BLaER1 treated with 17β-estradiol and CSF1 and Interleukin-3, amounts not matched to agents 10 nM and 100 nM (cell line): ENCODE measurements around the gene PDIA6.
"Not testable (repeated sequence)": the region's sequence is repeated elsewhere in the genome, so short reads cannot be mapped to it uniquely, and the experiment has no call there.

Source experiments
- H3K27ac ChIP-seq, 11 experiments: shearing (Covaris generic); formaldehyde crosslinking; 2 replicates each; pipeline ENCODE4 v1.8.1; 2022
- H3K27me3 ChIP-seq, 11 experiments: shearing (Covaris generic); formaldehyde crosslinking; 2 replicates each; pipeline ENCODE4 v1.8.1; 2022
- H3K36me3 ChIP-seq, 11 experiments: shearing (Covaris generic); formaldehyde crosslinking; 2 replicates each; pipeline ENCODE4 v1.8.1; 2022
- H3K4me1 ChIP-seq, 10 experiments: shearing (Covaris generic); formaldehyde crosslinking; 2 replicates each; pipeline ENCODE4 v1.8.1; 2022
- H3K4me2 ChIP-seq, 11 experiments: shearing (Covaris generic); formaldehyde crosslinking; 2 replicates each; pipeline ENCODE4 v1.8.1; 2022
- H3K4me3 ChIP-seq, 10 experiments: shearing (Covaris generic); formaldehyde crosslinking; 2 replicates each; pipeline ENCODE4 v1.8.1; 2022
- H3K9ac ChIP-seq, 11 experiments: shearing (Covaris generic); formaldehyde crosslinking; 2 replicates each; pipeline ENCODE4 v1.8.1; 2022
- H3K9me3 ChIP-seq, 11 experiments: shearing (Covaris generic); formaldehyde crosslinking; replicated peaks in 1 of 11; 2 replicates each; pipeline ENCODE4 v1.8.1; 2022
- H4K20me1 ChIP-seq, 11 experiments: shearing (Covaris generic); formaldehyde crosslinking; 2 replicates each; pipeline ENCODE4 v1.8.1; 2022
- Cebpa-rat ChIP-seq, 11 experiments: shearing (Covaris generic); IDR thresholded peaks; 2 replicates each; pipeline ENCODE4 v1.8.1; 2022

The PDIA6 gene

DNA sequence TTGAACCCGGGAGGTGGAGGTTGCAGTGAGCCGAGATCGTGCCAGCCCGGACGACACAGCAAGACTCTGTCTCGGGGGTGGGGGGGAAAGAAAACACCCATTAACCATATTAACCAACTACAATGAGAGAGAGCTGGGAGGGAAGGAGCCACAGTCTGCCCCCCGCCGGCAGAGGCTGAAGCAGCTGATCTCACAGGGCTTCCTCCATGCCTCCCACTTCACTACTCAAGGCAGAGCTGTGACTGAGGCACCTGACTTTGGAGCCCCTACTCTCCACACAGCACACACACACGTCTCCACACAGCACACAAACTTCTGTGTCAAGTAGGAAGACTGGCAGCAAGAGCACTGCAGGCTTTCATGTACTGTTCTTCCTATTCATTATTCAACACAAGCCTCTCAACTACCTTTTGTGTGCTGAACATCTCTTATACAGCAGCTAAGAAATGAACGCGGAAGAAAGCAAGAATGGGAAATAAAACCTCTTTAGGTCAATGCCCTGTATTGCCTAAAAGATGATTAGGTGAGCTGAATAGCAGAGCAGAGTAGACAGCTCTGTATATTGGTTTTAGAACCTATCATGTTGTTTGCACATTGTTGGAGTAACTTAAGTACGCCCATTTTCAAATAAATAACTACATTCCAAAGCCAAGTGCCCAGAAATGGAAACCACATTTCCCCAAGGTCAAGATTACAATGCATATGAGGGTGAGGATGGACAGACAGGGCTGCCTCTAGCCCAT, 26.2 kb downstream of the PDIA6 start:
- no peak overlapping the region for H3K27ac ChIP-seq
- H4K20me1 ChIP-seq = peaks cover 89 to 100% (median 100%) of the 10 kb centered on the region in 11 experiments; a peak in 21 of 22 replicates
- H3K4me1 ChIP-seq = peaks cover 0 to 8% (median 7%) of the 10 kb centered on the region in 10 experiments; a peak in 10 of 20 replicates
- no peak overlapping the region for H3K4me3 ChIP-seq
- no peak overlapping the region for H3K9ac ChIP-seq
- H3K9me3 ChIP-seq = no peaks in the 10 kb centered on the region
- no peak overlapping the region for H3K4me2 ChIP-seq
- no peak for TF ChIP-seq Cebpa-rat (IDR thresholded peaks at IDR 0.05)
- H3K27me3 ChIP-seq = no peaks in the 10 kb centered on the region
- peaks cover 100% of the 10 kb centered on the region in 11 experiments for H3K36me3 ChIP-seq

DNA sequence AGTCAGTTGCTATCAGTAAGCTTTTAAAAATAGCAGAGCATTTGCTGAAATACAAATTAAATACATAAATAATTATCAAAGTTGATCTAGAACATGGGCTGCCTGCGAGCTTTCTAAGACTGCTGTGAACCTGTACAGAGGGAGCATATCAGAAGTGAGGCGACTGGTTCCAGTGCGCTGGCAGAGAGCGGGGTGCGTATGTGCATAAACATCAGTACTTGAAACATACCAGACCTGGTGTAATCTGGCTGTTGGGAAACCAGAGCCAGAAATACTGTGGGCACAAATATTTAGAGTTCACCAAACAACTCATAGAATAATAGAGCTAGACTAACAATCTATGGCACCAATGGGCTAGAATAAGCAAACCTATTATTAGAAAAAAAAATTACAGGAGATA, 27.3 kb downstream of the PDIA6 start:
- H3K9me3 ChIP-seq = no peaks in the 10 kb centered on the region
- no peak for TF ChIP-seq Cebpa-rat (IDR thresholded peaks at IDR 0.05)
- no peaks in the 10 kb centered on the region for H3K27me3 ChIP-seq
- H3K36me3 ChIP-seq = peaks cover 100% of the 10 kb centered on the region in 11 experiments
- H3K9ac ChIP-seq = no peak overlapping the region
- H3K27ac ChIP-seq = no peak overlapping the region
- no peak overlapping the region for H3K4me3 ChIP-seq
- H3K4me1 ChIP-seq = no peaks in the 10 kb centered on the region; a peak in 1 of 20 replicates
- no peak overlapping the region for H3K4me2 ChIP-seq
- peaks cover 90 to 100% (median 100%) of the 10 kb centered on the region in 11 experiments; a peak in 21 of 22 replicates for H4K20me1 ChIP-seq

- Histone ChIP-seq H3K4me2 (no peak overlapping the region), H3K27ac (no peak overlapping the region), H4K20me1 (peaks cover 90 to 100% (median 100%) of the 10 kb centered on the region in 11 experiments; a peak in 21 of 22 replicates), H3K9ac (no peak overlapping the region), H3K9me3 (no peaks in the 10 kb centered on the region), H3K4me1 (peaks cover 0 to 2% (median 0%) of the 10 kb centered on the region in 10 experiments; a peak in 1 of 20 replicates), H3K4me3 (no peak overlapping the region), H3K27me3 (no peaks in the 10 kb centered on the region), H3K36me3 (peaks cover 100% of the 10 kb centered on the region in 11 experiments)
- TF ChIP-seq Cebpa-rat (IDR thresholded peaks at IDR 0.05) = no peak
These were observed 27.9 kb downstream of the PDIA6 start for GRCh38 chr2:10784719-10785118.

- peaks cover 95 to 100% (median 98%) of the 10 kb centered on the region in 11 experiments for H3K36me3 ChIP-seq
- TF ChIP-seq Cebpa-rat (IDR thresholded peaks at IDR 0.05) = no peak
These were observed 29.2 kb downstream of the PDIA6 start for GRCh38 chr2:10783421-10783820.

GRCh38 chr2:10781746-10782145, 30.8 kb downstream of the PDIA6 start:
- no peaks in the 10 kb centered on the region for H3K9me3 ChIP-seq
- H3K4me2 ChIP-seq = no peak overlapping the region
- peaks cover 0 to 25% (median 22%) of the 10 kb centered on the region in 10 experiments; a peak in 13 of 20 replicates for H3K4me1 ChIP-seq
- peaks cover 88 to 100% (median 98%) of the 10 kb centered on the region in 11 experiments; a peak in 21 of 22 replicates for H4K20me1 ChIP-seq
- H3K9ac ChIP-seq = no peak overlapping the region
- H3K4me3 ChIP-seq = no peak overlapping the region
- H3K27ac ChIP-seq = no peak overlapping the region
- peaks cover 88 to 100% (median 97%) of the 10 kb centered on the region in 11 experiments for H3K36me3 ChIP-seq
- H3K27me3 ChIP-seq = no peaks in the 10 kb centered on the region
- no peak for TF ChIP-seq Cebpa-rat (IDR thresholded peaks at IDR 0.05)

More at GRCh38 chr2:10783421-10783820, 29.2 kb downstream of the PDIA6 start:
- no peak overlapping the region for H3K4me2 ChIP-seq
- no peak overlapping the region for H3K27ac ChIP-seq
- H3K9ac ChIP-seq = no peak overlapping the region
- H3K27me3 ChIP-seq = no peaks in the 10 kb centered on the region
- H4K20me1 ChIP-seq = peaks cover 87 to 100% (median 98%) of the 10 kb centered on the region in 11 experiments; a peak in 21 of 22 replicates
- H3K4me3 ChIP-seq = no peak overlapping the region
- no peaks in the 10 kb centered on the region for H3K9me3 ChIP-seq
- H3K4me1 ChIP-seq = peaks cover 0 to 8% (median 5%) of the 10 kb centered on the region in 10 experiments; a peak in 12 of 20 replicates

DNA sequence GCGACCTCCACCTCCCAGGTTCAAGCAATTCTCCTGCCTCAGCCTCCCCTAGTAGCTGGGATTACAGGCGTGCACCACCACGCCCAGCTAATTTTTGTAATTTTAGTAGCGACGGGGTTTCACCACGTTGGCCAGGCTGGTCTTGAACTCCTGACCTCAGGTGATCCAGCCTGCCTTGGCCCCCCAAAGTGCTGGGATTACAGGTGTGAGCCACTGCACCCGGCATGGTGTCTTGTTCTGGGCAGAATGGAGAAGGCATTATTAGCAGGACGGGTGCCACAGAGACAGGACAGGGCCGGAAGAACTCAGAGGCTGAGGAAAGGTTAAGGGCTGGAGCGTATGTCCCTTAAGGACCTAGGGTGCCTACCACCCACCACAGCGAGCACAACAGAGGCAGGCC, 31.8 kb downstream of the PDIA6 start:
- H3K9me3 ChIP-seq, H3K9ac ChIP-seq, H3K4me3 ChIP-seq, H3K27ac ChIP-seq, H3K4me2 ChIP-seq, H3K27me3 ChIP-seq: not testable (repeated sequence)
- Histone ChIP-seq H3K36me3 (peaks cover 79 to 98% (median 88%) of the 10 kb centered on the region in 11 experiments), H4K20me1 (peaks cover 87 to 100% (median 98%) of the 10 kb centered on the region in 11 experiments; a peak in 21 of 22 replicates), H3K4me1 (peaks cover 0 to 34% (median 30%) of the 10 kb centered on the region in 10 experiments; a peak in 13 of 20 replicates)

- Histone ChIP-seq H3K4me3 (no peak overlapping the region), H3K27ac (no peak overlapping the region), H3K9ac (no peak overlapping the region), H3K4me2 (no peak overlapping the region), H3K36me3 (peaks cover 75 to 94% (median 85%) of the 10 kb centered on the region in 11 experiments), H4K20me1 (peaks cover 83 to 100% (median 98%) of the 10 kb centered on the region in 11 experiments; a peak in 21 of 22 replicates), H3K27me3 (no peaks in the 10 kb centered on the region), H3K9me3 (no peaks in the 10 kb centered on the region), H3K4me1 (peaks cover 0 to 38% (median 34%) of the 10 kb centered on the region in 10 experiments; a peak in 13 of 20 replicates)
- no peak for TF ChIP-seq Cebpa-rat (IDR thresholded peaks at IDR 0.05)
These were observed 32.1 kb downstream of the PDIA6 start for GRCh38 chr2:10780491-10780820.

GRCh38 chr2:10779776-10780490, 32.7 kb downstream of the PDIA6 start:
- Histone ChIP-seq H4K20me1 (peaks cover 78 to 100% (median 97%) of the 10 kb centered on the region in 11 experiments; a peak in 21 of 22 replicates), H3K4me2 (no peak overlapping the region), H3K4me1 (peaks cover 0 to 43% (median 39%) of the 10 kb centered on the region in 10 experiments; a peak in 13 of 20 replicates), H3K36me3 (peaks cover 70 to 89% (median 79%) of the 10 kb centered on the region in 11 experiments), H3K4me3 (no peak overlapping the region), H3K9ac (no peak overlapping the region), H3K9me3 (no peaks in the 10 kb centered on the region), H3K27me3 (no peaks in the 10 kb centered on the region), H3K27ac (no peak overlapping the region)
- no peak for TF ChIP-seq Cebpa-rat (IDR thresholded peaks at IDR 0.05)

DNA sequence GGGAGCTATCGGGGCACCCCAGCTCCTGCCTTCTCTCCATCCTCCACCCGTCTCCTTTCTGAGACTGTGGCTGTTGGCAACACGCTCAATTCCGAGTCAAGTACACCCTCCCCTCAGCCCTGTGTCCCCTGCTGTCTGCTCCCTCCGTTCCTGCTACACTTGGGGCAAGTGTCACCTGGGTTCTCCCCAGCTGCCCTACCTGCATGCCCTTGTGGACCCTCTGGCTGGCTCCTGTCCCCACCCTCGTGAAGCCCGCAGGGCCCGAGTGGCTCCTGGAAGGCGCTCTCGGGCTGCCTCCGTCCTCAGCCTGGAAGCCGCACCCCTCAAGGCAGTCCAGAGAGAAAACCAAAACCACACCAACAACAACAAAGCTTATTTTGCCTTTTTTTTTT, 33.9 kb downstream of the PDIA6 start:
- no peak overlapping the region for H3K4me3 ChIP-seq
- H3K27ac ChIP-seq = no peak overlapping the region
- H3K4me1 ChIP-seq = peaks cover 0 to 49% (median 44%) of the 10 kb centered on the region in 10 experiments; a peak in 13 of 20 replicates
- peak overlapping the region in 1 of 11 experiments; percentile 23; a peak in 1 of 22 replicates for H3K9ac ChIP-seq
- no peak for TF ChIP-seq Cebpa-rat (IDR thresholded peaks at IDR 0.05)
- H3K36me3 ChIP-seq = peaks cover 58 to 77% (median 67%) of the 10 kb centered on the region in 11 experiments
- H3K4me2 ChIP-seq = peak overlapping the region in 1 of 11 experiments; percentile 46; a peak in 3 of 22 replicates
- H4K20me1 ChIP-seq = peaks cover 66 to 100% (median 93%) of the 10 kb centered on the region in 11 experiments; a peak in 21 of 22 replicates
- H3K27me3 ChIP-seq = no peaks in the 10 kb centered on the region
- no peaks in the 10 kb centered on the region for H3K9me3 ChIP-seq
